GM06990 (cell line): ENCODE data around the gene PRM2.

Experiments used
- DNase-seq: peaks from one replicate; pipeline ENCODE4 v3.0.0-alpha.2; 2011; ENCODE audit not compliant: insufficient read length; ENCODE audit errors: extremely low read depth
- H3K27me3 ChIP-seq: replicated peaks from 2 replicates; pipeline ENCODE4 v1.6.0; 2011; ENCODE audit warnings: low read length; ENCODE audit not compliant: control insufficient read depth, insufficient read depth
- H3K36me3 ChIP-seq: 2 replicates; pipeline ENCODE4 v1.5.1; 2011; ENCODE audit warnings: low read length; ENCODE audit not compliant: control insufficient read depth, insufficient read depth
- H3K4me3 ChIP-seq: replicated peaks from 2 replicates; pipeline ENCODE4 v1.5.1; 2011; ENCODE audit warnings: low read depth, mild to moderate bottlenecking, control low read depth, low read length
- TF ChIP-seq, protein P1 (sequence below): IDR thresholded peaks from 2 replicates; pipeline ENCODE4 v1.5.1; 2011; ENCODE audit warnings: low read length, control low read depth, mild to moderate bottlenecking, inconsistent platforms; ENCODE audit not compliant: insufficient read depth, poor library complexity, severe bottlenecking

PRM2 gene

DNA sequence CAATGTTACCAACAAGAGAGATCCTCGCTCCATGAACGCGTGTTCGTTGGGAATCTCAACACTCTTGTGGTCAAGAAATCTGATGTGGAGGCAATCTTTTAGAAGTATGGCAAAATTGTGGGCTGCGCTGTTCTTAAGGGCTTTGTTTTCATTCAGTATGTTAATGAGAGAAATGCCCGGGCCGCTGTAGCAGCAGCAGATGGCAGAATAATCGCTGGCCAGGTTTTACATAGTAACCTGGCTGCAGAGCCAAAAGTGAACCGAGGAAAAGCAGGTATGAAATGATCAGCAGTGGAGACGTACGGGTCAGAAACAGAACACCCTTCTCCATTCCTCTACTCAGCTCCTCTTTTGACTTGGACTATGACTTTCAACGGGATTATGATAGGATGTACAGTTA lies 33.6 kb downstream of the PRM2 start:
- Histone ChIP-seq H3K36me3 (no peaks in the 10 kb centered on the region), H3K4me3 (no peak overlapping the region), H3K27me3 (no peaks in the 10 kb centered on the region)
- TF ChIP-seq, protein P1, sequence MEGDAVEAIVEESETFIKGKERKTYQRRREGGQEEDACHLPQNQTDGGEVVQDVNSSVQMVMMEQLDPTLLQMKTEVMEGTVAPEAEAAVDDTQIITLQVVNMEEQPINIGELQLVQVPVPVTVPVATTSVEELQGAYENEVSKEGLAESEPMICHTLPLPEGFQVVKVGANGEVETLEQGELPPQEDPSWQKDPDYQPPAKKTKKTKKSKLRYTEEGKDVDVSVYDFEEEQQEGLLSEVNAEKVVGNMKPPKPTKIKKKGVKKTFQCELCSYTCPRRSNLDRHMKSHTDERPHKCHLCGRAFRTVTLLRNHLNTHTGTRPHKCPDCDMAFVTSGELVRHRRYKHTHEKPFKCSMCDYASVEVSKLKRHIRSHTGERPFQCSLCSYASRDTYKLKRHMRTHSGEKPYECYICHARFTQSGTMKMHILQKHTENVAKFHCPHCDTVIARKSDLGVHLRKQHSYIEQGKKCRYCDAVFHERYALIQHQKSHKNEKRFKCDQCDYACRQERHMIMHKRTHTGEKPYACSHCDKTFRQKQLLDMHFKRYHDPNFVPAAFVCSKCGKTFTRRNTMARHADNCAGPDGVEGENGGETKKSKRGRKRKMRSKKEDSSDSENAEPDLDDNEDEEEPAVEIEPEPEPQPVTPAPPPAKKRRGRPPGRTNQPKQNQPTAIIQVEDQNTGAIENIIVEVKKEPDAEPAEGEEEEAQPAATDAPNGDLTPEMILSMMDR, result no peak
- DNase-seq, result no peak

DNA sequence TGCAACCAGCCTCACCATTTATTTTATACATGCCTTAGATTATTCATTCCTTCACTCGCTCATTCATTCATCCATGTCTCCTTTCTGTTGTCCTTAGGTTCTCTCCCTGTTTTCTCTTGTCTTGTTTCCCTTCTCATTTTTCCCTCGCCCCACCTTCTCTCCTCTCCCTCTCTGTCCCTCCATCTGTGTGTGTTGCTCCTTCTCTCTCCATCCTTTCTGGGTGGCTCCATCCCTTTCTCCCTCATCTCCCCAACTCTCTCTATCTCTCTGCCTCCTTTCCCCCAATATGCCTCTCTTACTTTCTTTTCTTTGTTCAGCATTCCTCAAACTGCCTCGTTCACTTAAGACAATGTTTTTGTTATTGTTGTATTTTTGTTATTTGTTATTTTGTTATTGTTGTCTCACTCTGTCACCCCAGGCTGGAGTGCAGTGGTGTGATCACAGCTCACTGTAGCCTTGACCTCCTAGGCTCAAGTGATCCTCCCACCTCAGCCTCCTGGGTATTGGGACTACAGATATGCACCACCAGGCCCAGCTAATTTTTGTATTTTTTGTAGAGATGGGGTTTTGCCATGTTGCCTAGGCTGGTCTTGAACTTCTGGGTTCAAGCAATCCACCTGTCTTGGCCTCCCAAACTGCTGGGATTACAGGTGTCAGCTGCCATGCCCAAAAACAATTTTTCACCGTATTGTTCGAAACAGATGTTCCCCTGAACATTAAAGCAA lies 34.6 kb downstream of the PRM2 start:
- no peak overlapping the region for H3K4me3 ChIP-seq
- TF ChIP-seq, protein P1, result no peak
- no peak for DNase-seq
- H3K36me3 ChIP-seq, result no peaks in the 10 kb centered on the region
- no peaks in the 10 kb centered on the region for H3K27me3 ChIP-seq

DNA sequence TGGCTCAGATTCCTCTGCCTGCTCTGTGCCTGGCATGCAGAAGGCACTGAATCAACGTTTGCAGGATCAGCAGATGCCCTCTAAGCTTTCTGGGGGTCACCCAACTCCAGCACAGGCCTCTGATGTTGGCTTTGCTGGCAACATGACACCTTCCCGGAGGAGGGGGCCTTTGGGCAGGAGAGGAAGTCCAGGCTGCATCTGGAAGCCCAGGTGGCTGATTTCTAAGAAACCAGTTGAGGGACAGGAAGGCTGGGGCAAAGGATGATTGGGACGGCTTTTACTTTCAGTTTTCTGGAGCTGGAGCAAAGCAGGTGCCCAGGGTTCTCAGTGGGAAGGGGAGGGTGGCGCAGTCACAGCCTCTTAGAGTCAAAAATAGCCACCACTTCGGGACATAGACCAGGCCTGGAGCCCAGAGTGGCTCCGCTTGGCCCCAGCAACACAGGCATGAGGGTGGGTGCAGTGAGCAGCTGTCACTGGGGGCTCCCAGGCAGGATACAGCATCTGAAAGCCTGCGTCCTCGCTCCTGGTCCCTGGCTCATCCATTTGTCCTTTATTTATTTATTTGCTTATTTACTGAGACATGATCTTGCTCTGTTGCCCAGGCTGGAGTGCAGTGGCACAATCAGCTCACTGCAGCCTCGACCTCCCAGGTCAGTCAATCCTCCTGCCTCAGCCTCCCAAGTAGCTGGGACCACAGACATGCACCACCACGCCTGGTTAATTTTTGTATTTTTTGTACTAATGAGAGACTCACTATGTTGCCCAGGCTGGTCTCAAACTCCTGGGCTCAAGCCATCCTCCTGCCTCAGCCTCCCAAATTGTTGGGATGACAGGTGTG lies 35.4 kb downstream of the PRM2 start:
- Histone ChIP-seq H3K4me3 (no peak overlapping the region), H3K27me3 (no peaks in the 10 kb centered on the region), H3K36me3 (no peaks in the 10 kb centered on the region)
- TF ChIP-seq, protein P1, result no peak
- DNase-seq, result no peak

DNA sequence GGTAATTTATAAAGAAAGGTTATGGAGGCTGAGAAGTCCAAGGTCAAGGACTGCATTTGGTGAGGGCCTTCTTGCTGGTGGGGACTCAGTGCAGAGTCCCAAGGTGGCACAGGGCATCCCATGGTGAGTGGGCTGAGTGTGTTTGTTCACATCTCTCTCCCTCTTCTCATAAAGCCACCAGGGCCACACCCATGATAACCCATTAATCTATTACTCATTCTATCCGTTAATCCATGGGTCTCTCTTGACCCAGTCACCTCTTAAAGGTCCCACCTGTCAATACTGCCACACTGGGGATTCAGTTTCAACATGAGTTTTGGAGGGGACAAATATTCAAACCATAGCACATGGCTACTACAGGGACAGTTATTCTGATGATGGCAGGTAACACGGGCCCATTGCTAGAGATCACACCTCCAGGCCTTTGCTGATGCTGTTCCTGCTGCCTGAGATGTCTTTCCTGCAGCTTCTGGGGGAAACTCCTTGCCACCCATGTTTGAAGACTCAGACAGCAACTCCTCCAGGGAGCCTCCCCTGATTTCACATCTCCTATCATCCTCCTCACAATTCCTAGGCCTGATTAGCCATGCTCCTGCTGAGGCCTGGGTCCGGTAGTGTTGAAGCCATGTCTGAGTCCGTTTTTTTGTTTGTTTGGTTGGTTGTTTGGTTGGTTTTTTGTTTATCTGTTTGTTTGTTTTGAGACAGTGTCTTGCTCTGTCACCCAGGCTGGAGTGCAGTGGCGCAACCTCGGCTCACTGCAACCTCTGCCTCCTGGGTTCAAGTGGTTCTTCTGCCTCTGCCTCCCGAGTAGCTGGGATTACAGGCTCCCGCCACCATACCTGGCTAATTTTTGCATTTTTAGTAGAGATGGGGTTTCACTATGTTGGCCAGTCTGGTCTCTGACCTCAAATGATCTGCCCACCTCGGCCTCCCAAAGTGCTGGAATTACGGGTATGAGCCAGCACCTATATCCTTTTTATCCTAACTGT lies 36.3 kb downstream of the PRM2 start:
- TF ChIP-seq, protein P1, result no peak
- DNase-seq, result no peak
- Histone ChIP-seq H3K27me3 (no peaks in the 10 kb centered on the region), H3K36me3 (no peaks in the 10 kb centered on the region), H3K4me3 (no peak overlapping the region)
